HG02884 (cell line): ENCODE results near the gene TBC1D22A.

Source experiments
- ATAC-seq: cut with Tn5 transposase; IDR thresholded peaks from one replicate; pipeline ENCODE4 v1.9.1; 2021; ENCODE audit warnings: mild to moderate bottlenecking, moderate library complexity; ENCODE audit not compliant: unreplicated experiment

Gene TBC1D22A

DNA sequence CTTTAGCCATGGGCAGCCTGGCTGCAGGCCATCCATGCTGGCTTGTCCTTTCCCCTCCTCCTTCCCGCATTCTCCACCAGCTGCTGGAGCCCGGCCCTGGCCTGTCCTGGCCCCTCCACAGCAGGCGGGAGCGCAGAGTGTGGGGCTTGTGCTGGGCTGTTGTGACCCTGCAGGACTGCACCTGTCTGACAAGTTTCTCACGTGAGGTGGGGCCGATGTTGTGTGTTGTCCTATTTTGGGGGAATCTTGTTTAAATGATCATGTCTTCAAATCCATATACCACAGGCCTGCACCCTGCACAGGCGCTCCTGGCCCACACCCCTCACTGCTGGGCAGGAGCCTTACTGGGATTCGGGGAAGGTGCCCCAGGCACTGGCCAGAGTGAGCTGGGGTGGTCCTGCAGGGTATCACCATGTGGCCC, 30.4 kb downstream of the TBC1D22A start:
- ATAC-seq, result no peak

DNA sequence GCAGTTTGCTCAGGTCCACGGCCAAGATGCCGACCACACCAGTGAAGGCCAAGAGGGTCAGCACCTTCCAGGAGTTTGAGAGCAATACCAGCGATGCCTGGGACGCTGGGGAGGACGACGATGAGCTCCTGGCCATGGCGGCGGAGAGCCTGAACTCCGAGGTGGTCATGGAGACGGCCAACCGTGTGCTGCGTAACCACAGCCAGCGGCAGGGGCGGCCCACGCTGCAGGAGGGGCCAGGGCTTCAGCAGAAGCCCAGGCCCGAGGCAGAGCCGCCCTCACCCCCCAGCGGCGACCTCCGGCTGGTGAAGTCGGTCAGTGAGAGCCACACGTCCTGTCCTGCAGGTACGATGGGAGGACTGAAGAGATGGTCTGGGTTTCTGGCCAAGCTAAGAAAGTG, 31.0 kb downstream of the TBC1D22A start:
- no peak for ATAC-seq

DNA sequence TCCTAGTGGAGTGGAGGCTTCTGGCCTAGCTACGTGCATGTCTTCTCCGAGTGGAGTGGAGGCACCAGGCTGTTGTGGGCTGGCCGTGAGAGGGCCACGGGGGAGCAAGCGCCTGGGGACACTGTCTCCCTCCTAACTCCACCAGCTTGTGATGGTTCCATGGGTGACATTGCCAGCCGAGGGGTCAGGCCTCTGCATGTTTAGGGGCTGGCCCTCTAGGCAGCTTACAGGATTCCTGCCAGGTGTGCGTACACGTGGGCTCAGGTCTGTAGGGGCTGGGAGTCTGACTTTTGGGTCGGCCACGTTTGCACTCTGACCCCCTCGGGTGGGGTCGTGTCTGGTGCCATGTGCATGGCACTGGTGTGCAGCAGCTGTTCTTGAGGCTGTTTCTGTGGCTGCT, 31.6 kb downstream of the TBC1D22A start:
- ATAC-seq, result no peak

DNA sequence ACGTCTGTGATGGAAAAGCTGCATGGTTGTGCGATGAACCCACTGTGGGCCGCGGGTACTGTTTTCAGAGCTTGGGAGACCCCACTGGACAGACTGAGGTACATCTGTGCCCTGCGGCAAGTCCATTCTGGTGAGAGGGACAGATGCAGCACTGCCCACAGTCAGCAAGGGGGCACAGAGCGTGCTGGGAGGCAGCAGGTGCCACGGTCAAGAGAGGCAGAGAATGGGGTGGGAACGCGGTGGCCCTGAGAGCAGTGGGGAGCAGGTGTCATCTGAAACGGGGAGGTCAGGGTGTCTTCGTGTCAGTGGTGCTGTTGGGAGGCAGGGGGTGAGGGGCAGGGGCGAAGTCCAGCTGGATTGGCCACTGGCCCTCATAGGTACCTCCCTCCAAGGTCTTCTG, 32.0 kb downstream of the TBC1D22A start:
- ATAC-seq, result no peak

DNA sequence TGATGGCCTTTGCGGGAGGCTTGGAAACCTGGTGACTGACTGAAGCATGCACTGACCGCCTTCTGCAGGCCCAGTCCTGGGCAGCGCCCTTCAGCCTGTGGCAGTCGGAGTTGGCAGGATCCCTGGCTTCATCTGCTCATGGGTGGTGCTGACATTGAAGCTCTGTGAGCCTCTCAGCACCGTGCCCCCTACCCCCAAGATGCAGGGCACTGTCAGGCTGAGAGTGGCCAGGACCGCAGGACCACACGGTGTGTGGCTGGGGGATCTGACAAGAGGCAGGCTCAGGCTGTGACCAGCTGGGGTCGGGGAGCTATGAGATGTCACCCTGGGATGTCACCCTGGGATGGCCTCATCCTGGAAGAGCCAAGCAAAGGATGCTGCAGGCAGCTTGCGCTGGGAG, 32.7 kb downstream of the TBC1D22A start:
- no peak for ATAC-seq

DNA sequence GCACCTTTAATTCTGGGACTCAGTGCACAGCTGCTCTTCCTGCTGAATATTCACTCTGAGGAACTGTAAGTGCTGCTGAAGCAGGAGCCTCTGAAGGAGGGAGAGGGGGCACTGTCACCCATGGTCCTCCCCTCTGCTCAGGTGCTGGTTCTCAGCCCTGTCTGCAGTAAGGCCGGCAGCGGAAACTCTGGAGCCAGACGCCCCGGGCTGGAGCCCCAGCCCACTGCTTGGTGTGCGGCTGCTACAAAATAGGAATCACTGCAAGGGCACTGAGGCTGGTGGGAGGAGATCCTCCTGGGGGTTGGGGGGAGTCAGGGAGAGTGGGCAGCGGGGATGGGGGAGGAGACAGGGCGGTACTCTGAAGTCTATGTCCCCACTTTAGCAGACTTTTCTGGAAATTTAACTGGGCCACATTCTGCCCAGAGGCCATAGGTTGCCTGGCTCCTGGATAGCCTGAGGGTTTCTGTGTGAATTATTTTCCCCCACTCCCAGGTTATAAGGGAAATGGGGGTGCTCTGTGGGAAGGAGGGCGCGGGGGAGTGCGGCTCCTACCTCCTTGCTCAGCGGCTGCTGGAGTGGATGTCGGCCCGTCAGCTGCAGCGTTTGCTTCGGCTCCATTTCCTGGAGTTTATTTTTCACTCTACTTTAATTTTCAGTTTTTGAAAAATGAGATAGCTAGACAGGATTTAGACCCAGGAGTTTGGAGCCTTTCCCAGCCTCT, 33.6 kb downstream of the TBC1D22A start:
- no peak for ATAC-seq

DNA sequence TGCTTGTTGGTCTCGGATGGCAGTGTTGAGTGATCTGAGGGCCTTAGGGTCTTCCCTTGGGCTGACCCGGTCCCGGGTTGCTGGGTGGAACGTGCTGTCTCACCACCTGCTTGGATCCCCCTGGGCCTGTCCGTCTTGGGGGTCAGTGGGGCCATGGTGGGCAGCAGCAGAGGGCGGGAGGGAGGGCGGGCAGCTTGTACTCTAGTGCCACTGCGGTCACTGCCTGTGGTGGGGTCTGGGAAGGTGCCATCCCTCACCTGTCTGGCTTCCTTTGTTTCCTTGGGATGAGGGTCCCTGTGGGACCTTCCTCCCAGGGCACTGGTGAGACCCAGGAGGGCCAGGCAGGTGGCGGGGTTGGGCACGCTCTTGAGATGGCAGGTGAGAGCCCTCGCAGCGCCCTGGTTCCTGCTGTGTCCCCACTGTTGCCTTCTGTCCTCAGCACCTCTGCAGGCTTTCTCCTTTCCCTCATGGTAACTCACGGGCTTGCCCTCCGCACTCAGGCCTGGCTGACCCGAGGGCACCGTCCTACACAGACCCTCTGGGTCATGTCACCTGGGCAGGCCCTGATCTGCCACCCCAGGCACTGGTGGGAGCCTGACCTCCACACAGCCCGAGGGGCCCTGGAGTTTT, 34.2 kb downstream of the TBC1D22A start:
- ATAC-seq, result no peak

DNA sequence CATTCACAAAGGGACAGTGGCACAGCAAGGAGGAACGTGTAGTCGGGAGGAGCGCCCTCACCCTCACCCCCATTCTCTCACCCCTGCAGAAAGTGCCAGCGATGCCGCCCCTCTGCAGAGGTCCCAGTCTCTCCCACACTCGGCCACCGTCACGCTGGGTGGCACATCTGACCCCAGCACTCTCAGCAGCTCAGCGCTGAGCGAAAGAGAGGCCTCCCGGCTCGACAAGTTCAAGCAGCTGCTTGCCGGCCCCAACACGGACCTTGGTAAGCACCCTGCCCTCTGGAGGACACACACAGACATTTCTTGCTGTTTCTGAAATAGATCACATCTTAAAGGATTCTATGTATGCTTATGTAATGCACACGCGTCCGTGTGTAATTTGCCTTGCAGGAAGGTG, 34.9 kb downstream of the TBC1D22A start:
- no peak for ATAC-seq

DNA sequence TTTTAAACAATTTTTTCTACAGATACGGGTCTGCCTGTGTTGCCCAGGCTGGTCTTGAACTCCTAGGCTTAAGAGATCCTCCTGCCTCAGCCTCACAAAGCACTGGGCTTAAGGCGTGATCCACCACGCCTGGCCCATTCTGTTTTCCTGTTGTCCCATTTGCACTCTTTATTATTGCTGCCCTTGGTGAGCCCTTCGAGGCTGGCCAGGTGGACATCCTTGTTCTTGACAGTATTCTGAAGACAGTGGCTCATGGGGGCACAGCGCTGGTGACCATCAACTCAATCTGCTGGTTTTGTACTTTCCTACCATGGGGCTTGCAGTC, 35.6 kb downstream of the TBC1D22A start:
- ATAC-seq, result no peak

DNA sequence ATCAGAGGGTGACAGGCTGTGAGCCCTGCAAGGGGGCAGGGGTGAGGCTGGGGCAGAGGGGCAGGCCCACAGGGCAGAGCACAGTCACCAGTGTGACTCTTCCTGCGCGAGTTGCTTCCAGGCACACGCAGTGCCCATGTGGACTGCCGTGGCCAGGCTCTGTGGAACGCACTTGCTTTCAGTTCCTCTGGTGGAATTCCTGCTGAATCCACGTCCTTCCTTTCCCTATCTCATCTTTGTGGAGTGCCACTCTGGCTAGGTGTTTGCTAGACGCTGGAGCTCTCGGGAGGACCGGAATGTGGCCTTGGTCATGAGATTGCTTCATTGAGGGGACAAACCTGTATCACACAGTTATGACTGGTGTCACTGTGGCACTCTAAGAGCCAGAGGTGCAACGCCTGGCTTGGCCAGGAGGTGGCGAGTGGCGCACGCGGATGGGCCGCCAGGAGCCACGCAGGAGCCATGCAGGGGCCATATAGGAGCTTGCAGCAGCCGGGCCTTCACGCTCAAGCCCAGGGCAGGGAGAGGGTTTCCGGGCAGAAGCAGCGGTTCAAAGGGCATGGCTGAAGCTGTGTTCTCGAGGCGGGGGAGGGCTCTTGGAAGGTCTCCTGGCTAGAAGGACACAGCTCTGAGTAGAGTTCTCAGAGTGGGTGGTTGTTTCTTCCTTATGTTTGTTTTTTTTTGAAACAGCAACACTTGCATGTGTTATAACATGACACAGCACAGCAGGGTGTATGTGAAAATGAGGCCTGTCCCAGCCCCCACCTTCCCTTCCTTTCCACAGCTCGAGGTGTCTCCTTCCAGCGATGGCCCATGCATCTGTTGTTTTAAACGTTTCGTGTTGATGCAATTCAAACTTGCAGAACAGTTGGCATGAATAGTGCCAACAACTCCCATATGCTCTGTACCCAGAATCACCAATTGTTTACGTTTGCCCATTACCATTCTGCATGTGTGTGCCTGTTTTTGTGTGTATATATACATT, 36.2 kb downstream of the TBC1D22A start:
- no peak for ATAC-seq

DNA sequence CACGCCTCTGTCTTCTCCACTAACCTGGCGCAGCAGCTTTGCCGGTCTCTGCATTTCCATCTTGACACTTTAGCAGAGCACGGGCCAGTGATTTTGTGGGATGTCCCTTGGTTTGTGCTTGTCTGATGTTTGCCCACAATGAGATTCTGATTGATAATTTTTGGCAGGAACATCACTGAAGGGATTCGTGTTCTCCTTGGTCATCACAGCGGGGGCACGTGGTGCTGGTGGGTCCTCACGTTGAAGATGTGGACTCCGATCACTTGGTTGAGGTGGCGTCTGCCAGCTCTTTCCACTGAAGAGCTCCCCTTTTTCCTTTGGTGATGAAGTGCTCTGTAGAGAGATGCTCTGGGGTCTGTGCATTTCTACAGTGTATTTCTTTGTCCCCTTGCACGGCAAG, 37.2 kb downstream of the TBC1D22A start:
- no peak for ATAC-seq

DNA sequence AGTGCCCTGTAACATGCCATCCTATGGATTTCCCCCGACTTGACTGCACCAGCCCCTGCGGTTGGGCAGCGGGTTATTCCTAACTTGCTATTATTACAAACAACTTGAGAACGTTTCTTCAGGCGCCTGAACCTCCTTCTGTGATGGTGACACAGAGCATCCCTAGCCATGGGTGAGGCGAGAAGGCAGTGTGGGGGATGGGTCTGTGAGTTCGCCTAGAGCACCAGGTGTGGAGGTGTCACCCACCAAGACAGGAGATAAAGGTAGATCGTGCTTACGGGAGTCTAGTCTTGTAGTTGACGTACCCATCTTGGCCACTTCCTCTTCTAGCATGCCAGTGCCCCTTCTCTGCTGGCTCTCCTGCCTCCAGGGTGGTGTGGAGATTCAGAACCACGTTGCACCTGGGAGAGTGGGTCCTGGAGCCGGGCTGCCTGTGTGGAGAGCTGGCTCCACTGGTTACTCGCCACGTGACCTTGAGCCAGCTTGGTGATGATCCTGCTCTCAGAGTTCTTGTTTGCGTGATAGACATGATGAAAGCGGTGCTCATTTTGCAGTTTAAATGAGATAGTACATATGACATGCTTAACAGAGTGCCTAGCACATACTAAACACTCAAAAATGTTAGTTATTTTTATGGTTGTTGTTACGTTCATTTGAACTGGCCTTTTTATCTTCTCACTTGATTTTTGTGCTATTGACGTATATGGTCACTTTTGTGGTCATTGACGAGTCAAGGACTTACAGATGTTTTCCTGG, 37.8 kb downstream of the TBC1D22A start:
- no peak for ATAC-seq

DNA sequence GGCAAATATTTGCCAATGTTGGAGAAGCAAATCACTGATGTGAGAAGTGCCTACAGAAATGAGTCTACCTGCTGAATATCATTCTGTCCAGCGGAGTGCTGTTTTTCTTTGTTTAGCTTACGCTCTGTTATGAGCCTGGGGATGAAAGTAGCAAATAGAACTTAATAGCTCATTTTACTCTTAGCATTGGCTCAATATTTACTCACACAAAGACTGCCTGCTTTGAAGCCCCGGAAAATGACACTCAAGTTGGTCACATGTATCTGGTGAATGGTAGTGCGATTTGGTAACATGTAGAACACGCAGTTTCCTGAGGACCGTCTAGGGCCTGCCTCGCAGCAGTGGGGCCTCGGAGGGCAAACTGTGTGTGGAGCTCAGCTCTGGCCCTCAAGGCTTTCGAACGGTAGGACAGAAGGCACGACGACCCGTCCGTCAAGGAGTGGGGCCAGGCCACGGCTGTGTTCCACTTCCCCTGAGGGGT, 38.9 kb downstream of the TBC1D22A start:
- no peak for ATAC-seq

DNA sequence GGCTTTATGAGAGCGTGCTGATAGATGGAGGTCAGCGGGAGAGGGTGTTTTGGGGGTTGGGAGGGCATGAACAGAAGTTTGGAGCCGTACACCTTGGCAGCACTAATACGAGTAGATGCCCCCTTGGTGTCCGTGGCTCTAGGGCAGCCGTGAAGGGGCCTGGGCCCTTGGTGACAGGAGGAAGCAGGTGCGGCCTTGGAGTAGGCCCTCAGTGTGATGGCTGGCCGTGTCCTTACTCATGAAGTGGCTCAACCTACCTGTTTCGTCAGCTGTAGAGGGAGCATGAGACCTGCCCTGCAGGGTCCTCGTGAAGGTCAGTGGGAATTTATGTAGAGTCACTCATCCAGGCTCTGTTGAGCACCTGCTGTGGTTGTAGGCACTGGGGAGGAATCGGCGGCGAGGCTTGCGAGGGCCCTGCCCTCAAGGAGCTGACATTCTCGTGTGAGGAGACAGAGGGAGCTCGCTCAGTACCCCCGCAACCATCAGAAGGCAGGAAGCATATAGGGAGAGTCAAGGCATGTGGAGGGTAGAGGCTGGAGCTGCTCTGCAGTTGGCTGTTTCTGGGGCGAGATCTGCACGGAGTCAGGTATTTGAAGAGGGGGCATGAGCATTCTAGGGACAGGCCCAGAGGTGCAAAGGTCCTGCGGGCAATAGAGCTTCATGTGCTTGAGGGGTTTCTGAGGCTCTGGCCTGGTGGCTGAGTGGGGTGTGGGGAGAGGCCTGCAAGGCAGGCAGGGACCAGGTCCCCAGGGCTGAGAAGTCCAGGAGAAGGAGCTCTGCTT, 39.6 kb downstream of the TBC1D22A start:
- ATAC-seq, result no peak

DNA sequence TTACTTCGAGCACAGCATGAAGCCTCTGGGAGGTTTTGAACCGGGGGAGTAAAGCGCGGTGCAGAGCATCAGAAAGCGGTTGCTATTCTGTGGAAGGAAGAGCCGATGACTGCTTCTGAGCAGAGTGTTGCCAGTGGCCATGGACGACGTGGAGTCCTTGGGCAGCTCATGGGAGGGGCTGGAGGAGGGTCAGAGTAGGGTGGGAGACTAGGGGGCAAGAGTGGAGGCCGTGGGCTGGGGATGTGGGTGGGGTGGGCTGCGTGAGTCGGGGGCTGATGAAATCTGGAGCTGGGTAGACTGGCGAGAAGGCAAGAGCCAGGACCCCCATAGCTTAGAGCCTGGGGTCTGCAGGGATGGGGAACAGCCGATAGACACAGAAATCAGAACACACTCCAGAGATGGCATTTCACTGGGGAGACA, 40.2 kb downstream of the TBC1D22A start:
- no peak for ATAC-seq

DNA sequence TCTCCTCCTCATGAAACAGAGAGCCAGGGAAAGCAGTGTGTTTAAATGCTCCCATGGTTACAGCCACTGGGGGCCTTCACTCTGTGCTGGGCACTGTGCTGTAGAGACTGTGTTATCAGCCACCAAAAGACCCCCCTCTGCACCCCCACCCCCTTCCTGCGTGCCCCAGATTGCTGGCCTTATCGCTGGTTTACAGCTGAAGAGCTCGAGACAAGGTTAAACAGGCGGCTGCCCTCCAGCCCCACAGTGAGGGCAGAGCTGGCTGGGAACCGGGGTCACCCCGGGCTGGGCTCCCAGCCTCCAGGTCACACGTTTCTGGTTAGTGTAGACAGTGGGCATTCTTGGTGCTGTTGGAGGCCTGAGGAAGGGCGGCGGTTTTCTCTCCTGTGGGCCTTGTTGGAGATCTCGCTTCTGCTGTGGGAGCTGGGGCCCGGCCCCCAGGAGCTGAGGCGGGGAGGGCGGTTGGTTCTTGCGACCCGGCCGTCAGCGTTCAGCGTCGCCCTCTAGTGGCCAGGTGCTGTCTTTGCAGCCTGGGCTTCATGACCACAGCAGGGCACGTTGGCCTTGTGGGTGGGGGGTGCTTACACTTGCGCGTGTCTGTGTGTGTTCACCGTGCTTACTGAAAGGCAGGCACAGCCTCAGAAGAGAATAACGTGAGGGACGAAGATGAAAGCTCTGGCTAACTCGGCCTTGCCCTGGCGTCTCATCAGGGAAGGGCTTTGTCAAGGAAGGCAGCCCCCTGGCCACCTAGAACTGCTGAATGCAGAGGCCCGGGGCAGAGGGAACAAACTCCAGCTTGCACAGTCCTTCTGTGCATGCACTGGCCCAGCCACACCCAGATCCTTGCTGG, 40.8 kb downstream of the TBC1D22A start:
- ATAC-seq, result no peak

DNA sequence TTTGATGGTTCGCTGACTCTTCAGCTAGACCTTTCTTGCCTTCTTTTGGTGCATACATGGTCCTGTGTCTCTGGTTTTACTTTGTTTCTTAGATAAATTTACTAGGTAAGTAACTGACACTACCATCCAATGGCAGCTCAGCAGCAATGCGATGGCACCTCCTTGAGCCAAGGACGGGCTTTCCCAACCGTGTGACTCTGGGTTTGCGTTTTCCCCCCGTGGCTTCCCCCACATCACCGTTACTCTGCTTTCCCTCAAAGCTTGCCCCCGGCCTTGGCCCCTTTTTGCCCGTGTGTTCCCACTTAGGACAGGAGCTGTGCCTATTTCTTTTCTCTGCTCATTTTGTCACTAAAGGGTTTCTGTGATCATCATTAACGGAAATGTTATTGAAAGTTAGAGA, 41.5 kb downstream of the TBC1D22A start:
- no peak for ATAC-seq

DNA sequence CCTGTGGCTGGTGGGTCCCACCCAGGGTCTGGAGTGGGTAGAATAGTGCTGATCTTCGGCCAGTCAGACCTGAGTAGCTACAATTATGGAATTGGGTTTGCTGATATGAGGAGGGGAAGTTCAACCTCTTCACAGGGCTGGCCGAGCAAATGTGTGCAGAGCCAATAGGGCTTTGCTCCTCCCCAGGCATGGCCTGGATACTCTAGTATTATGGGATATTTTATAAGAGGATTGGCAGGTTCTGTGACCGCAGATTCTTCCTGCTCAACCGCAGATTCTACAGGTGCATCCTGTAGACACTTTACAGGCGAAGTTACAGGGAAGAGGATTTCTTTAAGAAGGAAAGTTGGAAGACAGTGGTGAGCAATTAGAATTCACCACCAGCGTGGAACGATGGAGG, 44.3 kb downstream of the TBC1D22A start:
- no peak for ATAC-seq

DNA sequence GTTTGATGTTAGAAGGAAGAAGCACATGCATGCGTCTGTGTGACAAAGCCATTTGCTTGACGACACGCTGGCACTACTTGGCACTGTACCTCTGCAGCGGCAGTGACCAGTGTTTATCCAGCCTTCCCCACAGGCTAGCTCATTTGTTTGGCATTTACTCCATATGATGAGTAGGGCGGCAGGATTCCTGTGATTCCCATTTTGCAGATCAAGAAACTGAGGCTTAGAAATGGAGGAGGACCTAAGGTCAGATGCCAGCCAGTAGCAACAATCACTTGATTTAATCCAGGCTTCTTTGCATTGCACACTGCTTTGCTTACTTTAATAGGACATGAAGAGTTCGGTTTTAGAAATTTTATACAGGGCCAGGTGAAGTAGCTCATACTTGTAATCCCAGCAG, 45.0 kb downstream of the TBC1D22A start:
- ATAC-seq, result no peak
